Retinal pigment epithelial cell (primary cell): ENCODE results near the gene NTRK3.

Experiments used
- DNase-seq: peaks from one replicate; pipeline ENCODE4 v3.0.0-alpha.2; 2010; ENCODE audit warnings: low read depth
- H3K4me3 ChIP-seq: 2 replicates; pipeline ENCODE4 v1.5.1; 2011; ENCODE audit warnings: mild to moderate bottlenecking, low read length, control low read depth, moderate library complexity
- CTCF ChIP-seq: conservative IDR thresholded peaks from 2 replicates; pipeline ENCODE4 v1.5.1; 2011; ENCODE audit warnings: low read depth, low read length, control low read depth, inconsistent platforms

The NTRK3 gene

GRCh38 chr15:87826119-87826747 lies 430.3 kb downstream of the NTRK3 start:
- no peak overlapping the region for H3K4me3 ChIP-seq
- no peak for TF ChIP-seq CTCF

GRCh38 chr15:87818756-87819155 lies 437.8 kb downstream of the NTRK3 start:
- no peak overlapping the region for H3K4me3 ChIP-seq
- peak; percentile 8 for DNase-seq
- TF ChIP-seq CTCF, result no peak

More at GRCh38 chr15:87826119-87826747, 430.3 kb downstream of the NTRK3 start:
- no peak for DNase-seq

GRCh38 chr15:87817553-87817952 lies 439.0 kb downstream of the NTRK3 start:
- no peak for TF ChIP-seq CTCF
- no peak overlapping the region for H3K4me3 ChIP-seq
- no peak for DNase-seq

- H3K4me3 ChIP-seq, result no peak overlapping the region
- peak; percentile 48 for DNase-seq
- no peak for TF ChIP-seq CTCF
Measured at GRCh38 chr15:87816811-87817210, 439.7 kb downstream of the NTRK3 start.

- no peak for DNase-seq
- TF ChIP-seq CTCF, result no peak
- no peak overlapping the region for H3K4me3 ChIP-seq
Measured at GRCh38 chr15:87816016-87816415, 440.5 kb downstream of the NTRK3 start.
